Measurements from ENCODE around the gene CCDC138.

CCDC138 gene

DNA sequence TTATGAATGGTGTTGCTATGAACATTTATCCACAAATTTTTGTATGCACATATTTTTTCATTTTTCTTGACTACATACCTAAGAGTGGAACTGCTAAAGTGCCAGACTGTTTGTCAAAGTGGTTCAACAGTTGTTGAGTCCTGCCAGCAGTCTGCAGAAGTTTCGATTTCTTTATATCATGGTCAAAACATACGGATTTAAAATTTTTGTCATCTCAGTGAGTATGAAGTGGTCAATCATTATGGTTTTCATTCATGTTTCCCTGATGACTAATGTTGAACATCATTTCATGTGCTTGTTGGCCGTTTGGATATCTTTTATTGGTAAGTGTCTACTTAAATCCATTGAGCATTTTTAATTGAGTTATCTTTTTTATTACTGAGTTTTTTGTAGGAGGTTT, 39.2 kb downstream of the CCDC138 start:
- DNase-seq = no peak

- DNase-seq = peak; percentile 58
Observed at GRCh38 chr2:108829578-108830310, 43.2 kb downstream of the CCDC138 start.

DNA sequence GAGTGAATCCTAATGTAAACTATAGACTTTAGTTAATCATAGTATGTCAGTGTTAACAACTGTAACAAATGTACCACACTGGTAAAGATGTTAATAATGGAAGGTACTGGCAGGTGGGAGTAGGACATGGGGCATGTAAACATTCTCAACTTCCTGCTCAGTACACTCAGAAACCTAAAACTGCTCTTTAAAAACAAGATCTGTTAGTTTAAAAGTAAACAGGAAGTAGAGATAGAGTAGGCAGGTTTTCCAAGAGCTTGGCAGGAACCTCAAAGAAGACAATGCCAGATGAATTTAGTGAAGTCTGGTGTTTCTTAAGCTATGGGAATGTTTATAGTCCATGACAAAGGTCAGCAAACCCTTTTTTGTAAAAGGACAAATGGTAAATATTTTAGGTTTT, 46.6 kb downstream of the CCDC138 start:
- no peak for DNase-seq

- DNase-seq = no peak
Observed at GRCh38 chr2:108834620-108835019, 48.0 kb downstream of the CCDC138 start.

GRCh38 chr2:108835040-108835439, 48.5 kb downstream of the CCDC138 start:
- DNase-seq = no peak

GRCh38 chr2:108837198-108837597, 50.6 kb downstream of the CCDC138 start:
- no peak for DNase-seq

DNA sequence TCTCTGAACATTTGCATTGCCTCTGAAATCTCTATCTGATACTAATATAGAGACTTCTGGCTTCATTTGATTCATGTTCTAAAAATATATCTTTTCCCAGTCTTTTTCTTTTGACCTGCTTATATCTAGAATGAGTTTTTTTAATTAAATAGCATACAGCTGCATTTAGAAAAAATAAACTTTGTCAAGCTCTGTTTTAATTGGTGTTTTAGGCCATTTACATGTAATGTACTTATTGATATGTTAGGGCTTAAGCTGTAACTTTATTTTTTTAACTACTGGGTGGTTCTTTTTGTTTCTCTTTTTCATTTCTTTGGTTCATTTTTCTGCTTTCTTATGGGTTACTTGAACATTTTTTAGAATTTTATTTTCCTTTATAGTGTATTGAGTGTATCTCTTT, 54.9 kb downstream of the CCDC138 start:
- DNase-seq = no peak

GRCh38 chr2:108845923-108846322, 59.4 kb downstream of the CCDC138 start:
- DNase-seq = no peak

DNA sequence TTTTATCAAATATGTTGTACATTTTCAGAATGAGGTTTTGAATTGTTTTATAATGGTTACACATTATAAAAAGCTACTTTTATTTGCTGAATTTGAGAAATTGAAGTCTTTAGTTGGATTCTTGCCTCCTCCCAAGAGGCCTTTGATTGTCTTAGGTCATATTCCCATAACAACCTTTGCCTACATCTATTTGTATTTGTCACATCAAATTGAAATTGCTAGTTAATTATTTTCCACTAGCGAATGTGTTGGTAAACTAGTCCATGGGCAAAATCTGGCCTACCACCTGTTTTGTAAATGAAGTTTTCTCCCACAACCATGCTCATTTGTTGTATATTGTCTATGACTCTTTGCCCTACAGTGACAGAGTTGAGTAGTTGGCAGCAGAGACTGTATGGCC, 60.4 kb downstream of the CCDC138 start:
- no peak for DNase-seq

GRCh38 chr2:108852375-108852774, 65.8 kb downstream of the CCDC138 start:
- DNase-seq = no peak

GRCh38 chr2:108853421-108853820, 66.8 kb downstream of the CCDC138 start:
- DNase-seq = no peak

GRCh38 chr2:108854484-108854883, 67.9 kb downstream of the CCDC138 start:
- no peak for DNase-seq

DNA sequence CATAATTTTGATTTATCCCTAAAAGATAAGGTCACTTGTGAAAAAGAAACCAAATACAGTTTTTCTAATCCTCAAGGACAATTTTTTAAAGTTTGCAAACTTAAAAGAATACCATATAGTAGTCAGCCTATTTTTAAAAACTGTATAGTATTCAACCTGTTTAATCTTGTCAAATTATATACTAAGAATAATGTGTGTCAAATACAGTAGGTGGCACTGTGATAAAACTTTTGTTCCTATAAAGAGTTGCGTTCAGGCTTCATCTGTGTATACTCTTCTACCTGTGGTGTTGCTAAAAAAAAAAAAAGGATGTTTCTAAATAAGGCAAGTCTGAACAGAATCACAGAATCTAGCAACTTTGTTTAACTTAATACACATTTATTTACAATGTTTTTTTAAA, 68.6 kb downstream of the CCDC138 start:
- DNase-seq = peak; percentile 48

- no peak for DNase-seq
Observed at GRCh38 chr2:108858894-108859293, 72.3 kb downstream of the CCDC138 start.

- DNase-seq = no peak
Observed at GRCh38 chr2:108866041-108866440, 79.5 kb downstream of the CCDC138 start.

- DNase-seq = no peak
Observed at GRCh38 chr2:108868911-108869310, 82.3 kb downstream of the CCDC138 start.

DNA sequence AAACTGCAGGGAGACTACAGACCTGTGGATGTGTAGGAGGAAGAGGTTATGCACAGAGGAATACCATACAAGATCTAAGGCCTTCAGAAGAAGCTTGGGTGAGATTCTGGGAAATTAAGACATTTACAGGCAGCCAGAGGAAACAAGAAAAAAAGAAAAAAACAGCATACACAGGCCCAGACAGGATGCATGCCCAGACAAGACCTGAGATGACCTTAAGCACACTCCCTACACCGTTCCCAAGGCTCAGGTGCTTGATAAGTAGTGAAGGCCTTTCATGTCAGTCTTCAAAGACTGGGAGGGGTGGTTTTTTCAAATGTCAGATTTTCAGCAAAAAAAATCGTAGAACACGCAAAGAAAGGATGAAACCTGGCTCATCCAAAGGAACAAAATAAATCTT, 83.0 kb downstream of the CCDC138 start:
- DNase-seq = no peak

DNA sequence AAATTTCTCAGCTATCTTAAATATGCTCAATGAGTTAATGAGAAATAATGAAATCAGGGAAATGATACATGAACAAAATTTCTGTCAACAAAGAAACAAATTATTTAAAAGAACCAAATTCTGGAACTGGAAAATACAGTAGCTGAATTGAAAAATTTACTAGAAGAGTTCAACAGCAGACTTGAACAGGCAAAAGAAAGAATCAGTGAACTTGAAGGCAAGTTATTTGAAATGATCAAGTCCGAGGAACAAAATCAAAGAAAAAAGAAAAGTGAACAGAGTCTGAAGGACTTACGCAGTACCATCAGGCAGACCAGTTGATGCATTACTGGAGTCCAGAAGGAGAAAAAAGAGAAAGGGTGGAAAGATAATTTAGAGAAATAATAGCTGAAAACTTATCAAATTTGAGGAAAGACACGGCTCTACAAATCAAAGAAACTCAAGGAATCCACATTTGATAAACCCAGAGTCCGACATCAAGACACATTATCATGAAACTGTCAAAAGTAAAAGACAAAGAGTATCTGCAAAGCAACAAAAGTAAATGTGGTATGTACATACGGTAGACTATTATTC, 83.6 kb downstream of the CCDC138 start:
- DNase-seq = no peak

GRCh38 chr2:108877506-108877905, 90.9 kb downstream of the CCDC138 start:
- DNase-seq = no peak

- no peak for DNase-seq
Observed at GRCh38 chr2:108878276-108878675, 91.7 kb downstream of the CCDC138 start.

GRCh38 chr2:108884619-108885018, 98.0 kb downstream of the CCDC138 start:
- no peak for DNase-seq

GRCh38 chr2:108889907-108890306, 103.3 kb downstream of the CCDC138 start:
- no peak for DNase-seq

- DNase-seq = no peak
Observed at GRCh38 chr2:108893277-108893676, 106.7 kb downstream of the CCDC138 start.

- no peak for DNase-seq
Observed at GRCh38 chr2:108894766-108895165, 108.2 kb downstream of the CCDC138 start.

- no peak for DNase-seq
Observed at GRCh38 chr2:108895188-108895587, 108.6 kb downstream of the CCDC138 start.

All from NCI-H1694 treated with DMSO at 0.1 percent for 48 hours (cell line).